CD4-positive, alpha-beta T cell (primary cell): Measurements from ENCODE around the gene MALSU1. TPM values are rescaled to one million over a fixed set of nuclear protein-coding genes. Genes with fewer than 3 reads are reported as not detected.

ENCODE experiments used
- ATAC-seq: fragments of 200-7000 bp; cut with Tn5 transposase; one replicate; pipeline ENCODE4 v1.10.0; 2022; ENCODE audit warnings: mild to moderate bottlenecking; ENCODE audit not compliant: poor library complexity
- CTCF ChIA-PET: fragments of 350-600 bp; sonication (Branson Sonifier 250); formaldehyde crosslinking; loops from one replicate; lab custom pipeline; 2021; ENCODE audit warnings: antibody characterized with exemption, inconsistent platforms; lab: Charles Lee
- POLR2A ChIA-PET: fragments of 350-600 bp; sonication (Branson Sonifier 250); formaldehyde crosslinking; loops from one replicate; lab custom pipeline; 2021; ENCODE audit warnings: antibody characterized with exemption, inconsistent platforms; lab: Charles Lee
- DNase-seq, 14 experiments: peaks; one replicate each; pipeline ENCODE4 v3.0.0-alpha.2; 2013 to 2020; ENCODE audit warnings: mixed read lengths in 2 of 14
- H3K27ac ChIP-seq, 2 donors: one replicate each; pipeline versions ENCODE4 v1.5.1 to v1.7.0; 2013; ENCODE audit warnings: low read length in 2 of 2, low read depth in 1 of 2, mild to moderate bottlenecking in 1 of 2
- H3K27me3 ChIP-seq, 2 experiments: 1 replicate in 1 of 2; 2 replicates in 1 of 2; pipeline versions ENCODE4 v1.6.1 to v1.7.0; 2013; ENCODE audit warnings: low read length in 2 of 2, control low read depth in 1 of 2, mild to moderate bottlenecking in 1 of 2, moderate library complexity in 1 of 2; ENCODE audit not compliant: insufficient read depth in 2 of 2, control insufficient read depth in 1 of 2
- H3K36me3 ChIP-seq: one replicate; pipeline ENCODE4 v1.6.1; 2013; ENCODE audit warnings: low read length, control low read depth; ENCODE audit not compliant: insufficient read depth
- H3K4me1 ChIP-seq: one replicate; pipeline ENCODE4 v1.6.1; 2013; ENCODE audit warnings: low read length, control low read depth; ENCODE audit not compliant: insufficient read depth
- H3K4me3 ChIP-seq: one replicate; pipeline ENCODE4 v1.5.1; 2013; ENCODE audit warnings: mild to moderate bottlenecking, low read length, moderate library complexity
- H3K9me3 ChIP-seq, 2 experiments: 1 replicate in 1 of 2; 2 replicates in 1 of 2; pipeline versions ENCODE4 v1.6.1 to v1.7.0; 2013; ENCODE audit warnings: low read length in 2 of 2, mild to moderate bottlenecking in 2 of 2, control low read depth in 1 of 2, moderate library complexity in 1 of 2; ENCODE audit not compliant: control insufficient read depth in 1 of 2, insufficient read depth in 1 of 2
- H3K27ac Mint-ChIP-seq: one replicate; pipeline ENCODE4 v1.8.0; 2020; ENCODE audit warnings: mixed read lengths
- H3K27me3 Mint-ChIP-seq: one replicate; pipeline ENCODE4 v1.8.0; 2021; ENCODE audit warnings: mixed read lengths
- H3K36me3 Mint-ChIP-seq: one replicate; pipeline ENCODE4 v1.8.0; 2021; ENCODE audit warnings: low read depth, mixed read lengths
- H3K4me1 Mint-ChIP-seq: one replicate; pipeline ENCODE4 v1.8.0; 2021; ENCODE audit warnings: low read depth, mixed read lengths
- H3K4me3 Mint-ChIP-seq: one replicate; pipeline ENCODE4 v1.8.0; 2020; ENCODE audit warnings: mild to moderate bottlenecking, mixed read lengths
- H3K9me3 Mint-ChIP-seq: one replicate; pipeline ENCODE4 v1.8.0; 2020; ENCODE audit warnings: mixed read lengths
- intact Hi-C, 2 experiments: fragments of 100-400 bp; cut with DNase I in 1 of 2; cut with micrococcal nuclease in 1 of 2; formaldehyde crosslinking; loops; one replicate each; pipeline versions ENCODE4 v1.15.1 to v1.9.0; 2023 to 2025; cut with DNase I, micrococcal nuclease
- total RNA-seq, 174 experiments: library from RNA in 2 of 174; stranded (reverse) in 2 of 174; gene quantifications; one replicate each; pipeline ENCODE4 v1.2.3 and lab custom pipeline; 2021 to 2026
- TF ChIP-seq, protein P1 (sequence below): fragments of 200-600 bp; IDR thresholded peaks from one replicate; pipeline ENCODE4 v1.8.0; 2022; ENCODE audit warnings: antibody characterized with exemption, mild to moderate bottlenecking

The MALSU1 gene
- total RNA-seq, 2 experiments from 2014 or later = 50.5 to 50.9 TPM

- H3K9me3 ChIP-seq = no peaks in the 10 kb centered on the region
- H3K4me1 ChIP-seq = peaks cover 8% of the 10 kb centered on the region
- H3K36me3 ChIP-seq = no peaks in the 10 kb centered on the region
- CTCF ChIA-PET = interaction anchor here (1.0 kb wide), 1 partner anchor 21 kb away, joined by 3 read pairs; no protein-coding TSS in a partner anchor
- POLR2A ChIA-PET = interaction anchor here (1.3 kb wide), 1 partner anchor 22 kb away, joined by 3 read pairs; no protein-coding TSS in a partner anchor
- Mint-ChIP-seq H3K27ac (no peak overlapping the region), H3K9me3 (no peaks in the 10 kb centered on the region), H3K4me3 (no peak overlapping the region), H3K4me1 (peaks cover 9% of the 10 kb centered on the region), H3K36me3 (no peaks in the 10 kb centered on the region), H3K27me3 (peaks cover 4% of the 10 kb centered on the region)
- no peak for ATAC-seq
- no peaks in the 10 kb centered on the region for H3K27me3 ChIP-seq
- no peak overlapping the region for H3K4me3 ChIP-seq
- no peak overlapping the region for H3K27ac ChIP-seq
- TF ChIP-seq, protein P1, sequence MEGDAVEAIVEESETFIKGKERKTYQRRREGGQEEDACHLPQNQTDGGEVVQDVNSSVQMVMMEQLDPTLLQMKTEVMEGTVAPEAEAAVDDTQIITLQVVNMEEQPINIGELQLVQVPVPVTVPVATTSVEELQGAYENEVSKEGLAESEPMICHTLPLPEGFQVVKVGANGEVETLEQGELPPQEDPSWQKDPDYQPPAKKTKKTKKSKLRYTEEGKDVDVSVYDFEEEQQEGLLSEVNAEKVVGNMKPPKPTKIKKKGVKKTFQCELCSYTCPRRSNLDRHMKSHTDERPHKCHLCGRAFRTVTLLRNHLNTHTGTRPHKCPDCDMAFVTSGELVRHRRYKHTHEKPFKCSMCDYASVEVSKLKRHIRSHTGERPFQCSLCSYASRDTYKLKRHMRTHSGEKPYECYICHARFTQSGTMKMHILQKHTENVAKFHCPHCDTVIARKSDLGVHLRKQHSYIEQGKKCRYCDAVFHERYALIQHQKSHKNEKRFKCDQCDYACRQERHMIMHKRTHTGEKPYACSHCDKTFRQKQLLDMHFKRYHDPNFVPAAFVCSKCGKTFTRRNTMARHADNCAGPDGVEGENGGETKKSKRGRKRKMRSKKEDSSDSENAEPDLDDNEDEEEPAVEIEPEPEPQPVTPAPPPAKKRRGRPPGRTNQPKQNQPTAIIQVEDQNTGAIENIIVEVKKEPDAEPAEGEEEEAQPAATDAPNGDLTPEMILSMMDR = no peak
- intact Hi-C loops = loop anchor here (1.0 to 10.0 kb wide), 5 partner anchors 78 to 1388 kb away; partner anchors contain the start of gene NUP42 (in 1 of the 2)
- DNase-seq = no peak
Measured at GRCh38 chr7:23276947-23277346, 22.2 kb upstream of the MALSU1 start.

DNA sequence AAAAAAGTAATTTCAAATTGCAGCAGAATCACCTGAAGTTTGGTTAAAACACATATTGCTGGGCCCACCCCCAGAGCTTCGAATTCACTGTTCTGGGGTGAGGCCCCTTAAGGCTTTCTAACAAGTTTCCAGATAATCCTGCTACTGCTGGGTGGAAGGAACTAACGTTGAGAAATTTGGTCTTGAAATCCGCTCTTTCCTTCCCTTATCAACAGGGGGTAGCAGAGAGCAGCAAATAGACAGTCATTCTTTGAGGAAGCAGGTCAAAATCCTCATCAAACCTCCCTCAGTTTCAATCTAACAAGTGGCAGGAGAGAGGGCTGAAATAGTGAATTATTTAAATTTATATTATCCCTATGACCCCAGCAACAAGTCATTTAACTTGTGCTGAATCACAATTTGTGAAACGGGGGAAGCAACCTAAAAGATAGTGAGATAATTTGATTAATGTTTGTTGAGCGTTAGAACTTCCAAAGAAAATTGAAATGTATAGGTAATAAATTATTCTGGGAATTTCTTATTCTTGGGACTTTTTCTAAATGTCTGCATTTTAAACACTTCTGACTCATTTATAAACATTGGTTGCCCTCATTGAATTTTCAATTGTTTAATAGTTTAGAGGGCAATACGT is 21.7 kb upstream of the MALSU1 start:
- Mint-ChIP-seq H3K27ac (no peak overlapping the region), H3K4me3 (no peak overlapping the region), H3K27me3 (no peaks in the 10 kb centered on the region), H3K4me1 (peaks cover 9% of the 10 kb centered on the region), H3K9me3 (no peaks in the 10 kb centered on the region), H3K36me3 (no peaks in the 10 kb centered on the region)
- Histone ChIP-seq H3K27me3 (no peaks in the 10 kb centered on the region), H3K4me3 (no peak overlapping the region), H3K27ac (no peak overlapping the region), H3K9me3 (no peaks in the 10 kb centered on the region), H3K4me1 (peaks cover 8% of the 10 kb centered on the region), H3K36me3 (no peaks in the 10 kb centered on the region)
- DNase-seq (peak in 5 of 14 experiments; percentile 15 to 79 (median 67)), ATAC-seq (peak; percentile 60)
- ChIA-PET POLR2A (interaction anchor here (1.3 kb wide), 1 partner anchor 21 kb away, joined by 3 read pairs; no protein-coding TSS in a partner anchor), CTCF (interaction anchor here (1.0 kb wide), 1 partner anchor 21 kb away, joined by 3 read pairs; no protein-coding TSS in a partner anchor)
- TF ChIP-seq, protein P1 = peak; percentile 83
- intact Hi-C loops = loop anchor here (1.0 to 10.0 kb wide), 5 partner anchors 77 to 1387 kb away; partner anchors contain the start of gene NUP42 (in 1 of the 2)

DNA sequence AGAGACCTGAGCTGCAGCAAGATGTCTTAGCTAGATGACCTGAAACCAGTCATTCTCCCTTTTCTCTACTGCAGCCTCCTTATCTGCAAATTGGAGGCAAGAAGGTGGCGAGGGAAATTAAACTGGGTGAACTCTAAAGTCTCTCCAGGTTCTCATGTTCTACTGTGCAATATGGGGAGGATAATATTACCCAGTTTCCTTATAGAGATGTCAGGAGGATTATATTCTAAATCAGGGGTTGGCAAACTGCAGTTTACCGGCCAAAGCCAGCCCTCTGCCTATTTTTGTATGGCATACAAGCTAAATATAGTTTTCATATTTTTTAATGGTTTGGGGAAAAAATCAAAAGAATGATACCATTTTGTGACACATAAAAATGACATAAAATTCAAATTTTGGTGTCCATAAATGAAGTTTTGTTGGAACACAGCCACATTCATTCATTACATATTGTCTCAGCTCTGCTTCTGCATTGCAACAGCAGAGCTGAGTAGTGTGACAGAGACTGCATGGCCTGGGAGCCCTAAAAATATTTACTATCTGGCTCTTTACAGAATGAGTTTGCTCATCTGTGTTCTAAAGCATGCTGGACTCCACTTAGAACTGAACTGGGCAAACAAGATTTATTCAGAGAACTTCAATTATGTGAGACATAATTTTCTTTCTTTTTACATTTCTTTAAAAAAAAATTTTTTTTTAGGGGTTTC is 19.2 kb upstream of the MALSU1 start:
- ATAC-seq (no peak), DNase-seq (no peak)
- H3K4me1 ChIP-seq = no peaks in the 10 kb centered on the region
- Mint-ChIP-seq H3K9me3 (no peaks in the 10 kb centered on the region), H3K36me3 (no peaks in the 10 kb centered on the region), H3K27ac (no peak overlapping the region), H3K4me3 (no peak overlapping the region), H3K4me1 (no peaks in the 10 kb centered on the region), H3K27me3 (no peaks in the 10 kb centered on the region)
- ChIA-PET POLR2A (interaction anchor here (1.0 to 1.7 kb wide), 2 partner anchors 9 to 66 kb away, joined by 3 to 4 read pairs; no protein-coding TSS in a partner anchor), CTCF (no interaction called here)
- H3K9me3 ChIP-seq = no peaks in the 10 kb centered on the region
- no peak overlapping the region for H3K27ac ChIP-seq
- no peaks in the 10 kb centered on the region for H3K36me3 ChIP-seq
- no peaks in the 10 kb centered on the region for H3K27me3 ChIP-seq
- TF ChIP-seq, protein P1 = no peak
- intact Hi-C loops = loop anchor here (2.0 to 10.0 kb wide), 6 partner anchors 62 to 1385 kb away; partner anchors contain the start of gene NUP42 (in 1 of the 2)
- no peak overlapping the region for H3K4me3 ChIP-seq
